HepG2 (cell line): ENCODE measurements around the gene PPFIA3. TPM values are rescaled to one million over a fixed set of nuclear protein-coding genes. Genes with fewer than 3 reads are reported as not detected.

Experiments
- ATF6 ChIP-seq: sonication (generic); formaldehyde crosslinking; conservative IDR thresholded peaks from 2 replicates; pipeline ENCODE4 v1.4.0; 2020; ENCODE audit warnings: missing genetic modification reagents
- POGZ ChIP-seq: sonication (generic); formaldehyde crosslinking; IDR thresholded peaks from 2 replicates; pipeline ENCODE4 v1.4.0; 2020; ENCODE audit warnings: mild to moderate bottlenecking, missing genetic modification reagents
- RERE ChIP-seq: IDR thresholded peaks from 2 replicates; pipeline ENCODE4 v1.6.1; 2016; ENCODE audit warnings: low read depth, missing genetic modification reagents, missing compliant biosample characterization
- TMF1 ChIP-seq: sonication (generic); formaldehyde crosslinking; IDR thresholded peaks from 2 replicates; pipeline ENCODE4 v1.8.1; 2022; ENCODE audit warnings: low read depth, missing genetic modification reagents
- ZBTB40 ChIP-seq, 2 experiments: fragments of 450-650 bp in 1 of 2; sonication (generic) in 1 of 2; formaldehyde crosslinking in 1 of 2; IDR thresholded peaks; 2 replicates each; pipeline versions ENCODE4 v1.6.1 to v1.8.0; 2016 to 2022; ENCODE audit warnings: antibody characterized with exemption in 1 of 2, mild to moderate bottlenecking in 1 of 2, missing genetic modification reagents in 1 of 2
- ZNF543 ChIP-seq: sonication (generic); formaldehyde crosslinking; IDR thresholded peaks from 2 replicates; pipeline ENCODE4 v1.4.0; 2020; ENCODE audit warnings: mild to moderate bottlenecking, missing genetic modification reagents
- ZNF776 ChIP-seq: sonication (generic); formaldehyde crosslinking; IDR thresholded peaks from 2 replicates; pipeline ENCODE4 v1.4.0; 2020; ENCODE audit warnings: mild to moderate bottlenecking, missing genetic modification reagents
- polyA plus RNA-seq, 8 experiments: library from polyadenylated mRNA; depleted of rRNA in 3 of 8; stranded (reverse) in 7 of 8; unstranded in 1 of 8; fragments of >200 nt; fragmentation: Illumina TruSeq in 4 of 8; extraction: Trizol in 4 of 8; gene quantifications; 2 replicates each; pipeline versions ENCODE4 v1.2.1 to v1.2.3, GENCODE V29; 2011 to 2016; ENCODE audit warnings: low read depth in 4 of 8, missing spikeins in 1 of 8, mixed read lengths in 1 of 8; ENCODE audit not compliant: insufficient read depth in 1 of 8
- total RNA-seq, 5 experiments: library from RNA; depleted of rRNA; stranded (reverse); fragments of >200 nt; fragmentation: Illumina TruSeq; extraction: Trizol; gene quantifications; 2 replicates each; pipeline ENCODE4 v1.2.3, GENCODE V29; 2016; ENCODE audit warnings: low read depth in 1 of 5

PPFIA3 gene
- total and polyA plus RNA-seq, 2 of the 13 experiments (the other 11 are each of a cell fraction or from before 2014, with no cell fraction given) = 6.7 to 8.6 TPM

GRCh38 chr19:49125025-49125731 lies 5.8 kb downstream of the PPFIA3 start (continued):
- no peak for TF ChIP-seq ZBTB40 (IDR thresholded peaks at IDR 0.05)
- no peak; the same call in 1 of the 2 replicates for TF ChIP-seq ZBTB40 (CRISPR knock-in tag; IDR thresholded peaks at IDR 0.05)
- no peak for TF ChIP-seq ZNF776 (CRISPR knock-in tag)
- no peak for TF ChIP-seq POGZ
- no peak for TF ChIP-seq ZNF543 (CRISPR knock-in tag)
- no peak for TF ChIP-seq RERE (CRISPR knock-in tag)
- no peak for TF ChIP-seq ATF6 (CRISPR knock-in tag)
- no peak for TF ChIP-seq TMF1
